Muscle layer of duodenum (tissue), 2 donors: ENCODE results near the gene C5orf63.

Experiments
- H3K27ac ChIP-seq: one replicate; pipeline ENCODE4 v1.7.0; 2013; ENCODE audit warnings: mild to moderate bottlenecking, low read length
- H3K27me3 ChIP-seq: one replicate; pipeline ENCODE4 v1.7.0; 2013; ENCODE audit warnings: low read depth, mild to moderate bottlenecking, control low read depth, low read length
- H3K36me3 ChIP-seq, 2 donors: one replicate each; pipeline ENCODE4 v1.7.0; 2013; ENCODE audit warnings: low read length in 2 of 2, control low read depth in 1 of 2, mild to moderate bottlenecking in 1 of 2; ENCODE audit not compliant: insufficient read depth in 2 of 2, control insufficient read depth in 1 of 2
- H3K4me1 ChIP-seq, 2 donors: one replicate each; pipeline ENCODE4 v1.7.0; 2013; ENCODE audit warnings: low read length in 2 of 2, mild to moderate bottlenecking in 2 of 2, control low read depth in 1 of 2, moderate library complexity in 1 of 2; ENCODE audit not compliant: insufficient read depth in 2 of 2, control insufficient read depth in 1 of 2
- H3K4me3 ChIP-seq, 2 donors: one replicate each; pipeline ENCODE4 v1.7.0; 2013; ENCODE audit warnings: low read length in 2 of 2, low read depth in 1 of 2, mild to moderate bottlenecking in 1 of 2
- H3K9me3 ChIP-seq, 2 donors: one replicate each; pipeline ENCODE4 v1.7.0; 2013; ENCODE audit warnings: low read length in 2 of 2, control low read depth in 1 of 2, mild to moderate bottlenecking in 1 of 2; ENCODE audit not compliant: control insufficient read depth in 1 of 2
- donor health status: healthy.

C5orf63 gene

GRCh38 chr5:127051591-127051990 lies 21.7 kb downstream of the C5orf63 start:
- peaks cover 0 to 5% of the 10 kb centered on the region in 2 donors for H3K36me3 ChIP-seq
- no peaks in the 10 kb centered on the region for H3K4me1 ChIP-seq
- H3K27ac ChIP-seq: no peak overlapping the region

GRCh38 chr5:127046343-127047072 lies 26.8 kb downstream of the C5orf63 start:
- Histone ChIP-seq H3K4me1 (no peaks in the 10 kb centered on the region), H3K27ac (no peak overlapping the region), H3K9me3 (no peaks in the 10 kb centered on the region), H3K4me3 (no peak overlapping the region), H3K36me3 (no peaks in the 10 kb centered on the region), H3K27me3 (no peaks in the 10 kb centered on the region)

More at GRCh38 chr5:127051591-127051990, 21.7 kb downstream of the C5orf63 start:
- H3K9me3 ChIP-seq: no peaks in the 10 kb centered on the region
- H3K4me3 ChIP-seq: no peak overlapping the region
- no peaks in the 10 kb centered on the region for H3K27me3 ChIP-seq

GRCh38 chr5:127042593-127042992 lies 30.7 kb downstream of the C5orf63 start:
- H3K27me3 ChIP-seq: no peaks in the 10 kb centered on the region
- H3K4me1 ChIP-seq: no peaks in the 10 kb centered on the region
- no peak overlapping the region for H3K4me3 ChIP-seq
- H3K27ac ChIP-seq: no peak overlapping the region
- no peaks in the 10 kb centered on the region for H3K36me3 ChIP-seq
- no peaks in the 10 kb centered on the region for H3K9me3 ChIP-seq

GRCh38 chr5:127041571-127041970 lies 31.7 kb downstream of the C5orf63 start:
- Histone ChIP-seq H3K36me3 (no peaks in the 10 kb centered on the region), H3K9me3 (no peaks in the 10 kb centered on the region), H3K27ac (peak overlapping the region; percentile 81), H3K27me3 (no peaks in the 10 kb centered on the region), H3K4me3 (no peak overlapping the region), H3K4me1 (no peaks in the 10 kb centered on the region)

GRCh38 chr5:127040796-127041520 lies 32.3 kb downstream of the C5orf63 start:
- no peaks in the 10 kb centered on the region for H3K9me3 ChIP-seq
- no peaks in the 10 kb centered on the region for H3K27me3 ChIP-seq
- peak overlapping the region; percentile 81 for H3K27ac ChIP-seq
- no peaks in the 10 kb centered on the region for H3K4me1 ChIP-seq
- no peak overlapping the region for H3K4me3 ChIP-seq
- H3K36me3 ChIP-seq: no peaks in the 10 kb centered on the region

- H3K4me1 ChIP-seq: no peaks in the 10 kb centered on the region
- no peaks in the 10 kb centered on the region for H3K36me3 ChIP-seq
- H3K9me3 ChIP-seq: no peaks in the 10 kb centered on the region
- H3K27ac ChIP-seq: no peak overlapping the region
- H3K27me3 ChIP-seq: no peaks in the 10 kb centered on the region
- no peak overlapping the region for H3K4me3 ChIP-seq
Measured at GRCh38 chr5:127038550-127038949, 34.8 kb downstream of the C5orf63 start.

GRCh38 chr5:127031863-127032232 lies 41.5 kb downstream of the C5orf63 start:
- H3K27ac ChIP-seq: no peak overlapping the region
- H3K9me3 ChIP-seq: no peaks in the 10 kb centered on the region
- H3K36me3 ChIP-seq: no peaks in the 10 kb centered on the region
- peak overlapping the region in 1 of 2 donors; percentile 91 for H3K4me3 ChIP-seq
- peaks cover 0 to 7% of the 10 kb centered on the region in 2 donors for H3K4me1 ChIP-seq
- H3K27me3 ChIP-seq: no peaks in the 10 kb centered on the region

- Histone ChIP-seq H3K27me3 (no peaks in the 10 kb centered on the region), H3K27ac (no peak overlapping the region), H3K36me3 (no peaks in the 10 kb centered on the region), H3K4me1 (peaks cover 0 to 7% of the 10 kb centered on the region in 2 donors), H3K4me3 (peak overlapping the region; percentile 86 to 91), H3K9me3 (no peaks in the 10 kb centered on the region)
Measured at GRCh38 chr5:127031147-127031862, 42.0 kb downstream of the C5orf63 start.

- H3K4me1 ChIP-seq: peaks cover 0 to 7% of the 10 kb centered on the region in 2 donors
- H3K27me3 ChIP-seq: no peaks in the 10 kb centered on the region
Measured at GRCh38 chr5:127030259-127031146, 42.8 kb downstream of the C5orf63 start, which contains the start of gene MARCHF3. Gene MARCHF3, minus strand, starts transcription at chr5:127030558. Its CDS starts 112,387 bp downstream, at chr5:126918171.

GRCh38 chr5:127029581-127030258 lies 43.6 kb downstream of the C5orf63 start:
- Histone ChIP-seq H3K27me3 (no peaks in the 10 kb centered on the region), H3K9me3 (no peaks in the 10 kb centered on the region), H3K4me3 (peak overlapping the region; percentile 86 to 91), H3K4me1 (peaks cover 0 to 7% of the 10 kb centered on the region in 2 donors), H3K36me3 (no peaks in the 10 kb centered on the region), H3K27ac (peak overlapping the region; percentile 64)

More at GRCh38 chr5:127030259-127031146, 42.8 kb downstream of the C5orf63 start, which contains the start of gene MARCHF3:
- H3K36me3 ChIP-seq: no peaks in the 10 kb centered on the region
- no peaks in the 10 kb centered on the region for H3K9me3 ChIP-seq
- peak within 1 kb of the TSS; percentile 86 to 91 for H3K4me3 ChIP-seq
- H3K27ac ChIP-seq: peak within 1 kb of the TSS; percentile 64
